ENCODE results near the gene HMGN1.

Gene HMGN1

GRCh38 chr21:39359382-39359781 is 10.5 kb upstream of the HMGN1 start:
- ATAC-seq (replicated peaks) (no peak), DNase-seq (no peak)
- H3K36me3 Mint-ChIP-seq (ENCODE audit: insufficient read depth) = no peaks in the 10 kb centered on the region
- H3K27ac Mint-ChIP-seq = no peak overlapping the region
- H3K4me1 Mint-ChIP-seq (ENCODE audit: low read depth in 2 of 2) = no peaks in the 10 kb centered on the region
- H3K4me3 Mint-ChIP-seq = no peak overlapping the region
- H3K9me3 Mint-ChIP-seq = no peaks in the 10 kb centered on the region
- peaks cover 30 to 55% of the 10 kb centered on the region in 2 donors for H3K27me3 Mint-ChIP-seq

DNA sequence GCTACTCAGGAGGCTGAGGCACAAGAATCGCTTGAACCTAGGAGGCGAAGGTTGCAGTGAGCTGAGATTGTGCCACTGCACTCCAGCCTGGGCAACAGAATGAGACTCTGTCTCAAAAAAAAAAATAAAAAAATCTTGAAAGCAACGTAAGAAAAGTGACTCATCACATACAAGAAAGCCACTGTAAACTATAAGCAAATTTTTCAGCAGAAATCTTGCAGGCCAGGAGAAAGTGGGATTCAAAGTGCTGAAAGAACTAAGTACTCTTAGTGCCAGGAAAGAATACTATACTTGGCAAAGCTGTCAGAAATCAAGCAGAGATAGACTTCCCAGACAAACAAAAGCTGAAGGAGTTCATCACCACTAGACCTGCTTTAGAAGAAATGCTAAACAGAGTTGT is 4.4 kb upstream of the HMGN1 start:
- no peak for DNase-seq
- Mint-ChIP-seq H3K4me1 (ENCODE audit: low read depth in 2 of 2) (peaks cover 5 to 8% of the 10 kb centered on the region in 2 donors), H3K27me3 (peaks cover 22 to 24% of the 10 kb centered on the region in 2 donors), H3K36me3 (ENCODE audit: insufficient read depth) (peaks cover 14% of the 10 kb centered on the region), H3K27ac (no peak overlapping the region), H3K9me3 (no peaks in the 10 kb centered on the region), H3K4me3 (no peak overlapping the region)
- ATAC-seq (replicated peaks) = no peak

DNA sequence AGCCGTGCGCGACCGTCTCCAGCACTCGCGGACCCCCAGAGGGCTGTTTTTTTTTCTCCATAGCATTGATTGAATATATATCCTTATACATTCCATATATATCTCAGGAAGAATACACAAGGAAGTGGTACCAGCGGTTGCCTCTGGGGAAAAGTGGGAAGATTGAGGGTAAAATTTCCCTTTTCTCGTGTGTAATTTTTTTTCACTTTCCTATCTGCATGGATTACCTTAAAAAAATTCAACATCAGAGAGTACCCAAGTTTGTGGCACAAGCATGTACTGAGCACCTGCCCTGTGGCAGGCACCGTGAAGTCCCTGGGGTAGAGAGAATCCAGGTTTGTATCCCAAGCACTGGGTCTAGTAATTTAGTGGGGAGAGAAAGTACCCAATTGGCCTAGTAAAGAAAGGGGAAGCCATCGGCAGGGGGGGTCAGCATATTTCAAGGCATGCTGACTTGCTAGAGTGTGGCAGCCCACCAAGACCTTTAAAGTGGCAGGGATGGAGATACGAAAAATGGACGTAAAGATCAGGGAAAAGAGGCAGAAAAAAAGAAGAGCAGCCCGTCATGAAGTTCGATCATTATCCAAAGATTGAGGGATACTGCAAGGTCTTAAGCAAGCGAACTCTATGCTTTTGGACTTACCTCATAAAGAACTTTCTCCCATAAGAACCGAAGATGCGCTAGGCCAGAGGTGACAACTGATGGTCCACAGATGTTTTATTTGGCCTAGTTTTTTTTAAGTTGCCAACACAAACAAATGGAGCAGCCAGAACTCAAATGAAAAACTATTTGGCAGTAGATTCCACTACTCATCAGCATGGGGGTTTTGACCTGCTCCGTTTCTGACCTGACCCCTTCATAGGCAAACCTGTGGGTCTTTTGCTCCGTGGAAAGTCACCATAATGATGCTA is 1.5 kb upstream of the HMGN1 start:
- peaks cover 24 to 25% of the 10 kb centered on the region in 2 donors for H3K4me1 Mint-ChIP-seq (ENCODE audit: low read depth in 2 of 2)
- peak overlapping the region; percentile 89 to 91 for H3K4me3 Mint-ChIP-seq
- H3K9me3 Mint-ChIP-seq = no peaks in the 10 kb centered on the region
- H3K36me3 Mint-ChIP-seq (ENCODE audit: insufficient read depth) = peaks cover 39% of the 10 kb centered on the region
- peak overlapping the region; percentile 93 to 97 for H3K27ac Mint-ChIP-seq
- H3K27me3 Mint-ChIP-seq = peaks cover 10 to 13% of the 10 kb centered on the region in 2 donors
- DNase-seq (no peak), ATAC-seq (replicated peaks) (no peak)

DNA sequence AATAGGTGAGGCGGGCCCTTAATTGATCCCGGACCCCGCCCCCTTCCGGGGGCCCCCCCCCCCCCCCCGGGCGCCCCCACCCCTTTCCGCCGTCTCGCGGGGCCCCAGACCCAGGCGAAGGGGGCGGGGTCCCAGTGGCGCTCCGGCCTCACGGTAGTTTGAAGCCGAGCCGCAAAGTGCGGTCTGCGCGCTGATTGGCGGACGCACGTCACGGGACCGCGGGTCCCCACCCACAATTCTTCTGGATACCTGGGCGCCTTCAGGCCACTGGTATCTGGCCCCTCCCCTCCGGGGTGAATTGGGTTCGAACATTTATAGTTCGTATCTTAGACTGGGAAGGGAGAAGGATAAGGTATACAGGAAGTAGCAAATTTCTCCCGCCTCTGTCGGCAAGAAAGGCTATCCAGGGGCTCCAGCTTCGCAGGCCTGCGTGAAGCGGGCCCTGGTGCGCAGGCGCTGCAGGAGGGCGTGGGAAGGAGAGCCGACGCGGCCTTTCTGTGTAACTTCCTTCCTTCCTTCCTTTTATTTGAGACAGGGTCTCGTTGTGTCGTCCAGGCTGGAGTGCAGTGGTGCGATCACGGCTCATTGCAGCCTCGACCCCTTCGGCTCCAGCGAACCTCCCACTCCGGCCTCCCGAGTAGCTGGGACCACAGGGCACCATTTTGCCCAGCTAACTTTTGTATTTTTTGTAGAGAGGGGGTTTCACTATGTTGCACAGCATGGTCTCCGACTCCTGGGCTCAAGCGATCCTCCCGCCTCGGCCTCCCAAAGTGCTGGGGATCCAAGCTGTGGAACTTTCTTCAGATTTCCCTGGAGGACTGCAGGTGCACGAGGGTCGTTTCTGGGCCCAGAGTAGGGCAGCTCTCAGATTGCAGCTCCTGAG is 564 bp upstream of the HMGN1 start:
- ATAC-seq (replicated peaks) = peak; percentile 81
- Mint-ChIP-seq H3K9me3 (no peaks in the 10 kb centered on the region), H3K4me3 (peak overlapping the region; percentile 89 to 91), H3K27ac (peak overlapping the region; percentile 93 to 97), H3K27me3 (peaks cover under 1 to 6% of the 10 kb centered on the region in 2 donors), H3K36me3 (ENCODE audit: insufficient read depth) (peaks cover 48% of the 10 kb centered on the region), H3K4me1 (ENCODE audit: low read depth in 2 of 2) (peaks cover 29% of the 10 kb centered on the region in 2 donors)
- DNase-seq = peak; percentile 95 to 96 (median 95)

GRCh38 chr21:39348040-39348354 is 891 bp downstream of the HMGN1 start:
- H3K36me3 Mint-ChIP-seq (ENCODE audit: insufficient read depth) = peaks cover 61% of the 10 kb centered on the region
- peaks cover 29% of the 10 kb centered on the region in 2 donors for H3K4me1 Mint-ChIP-seq (ENCODE audit: low read depth in 2 of 2)
- H3K27me3 Mint-ChIP-seq = peaks cover 0 to 6% of the 10 kb centered on the region in 2 donors
- no peaks in the 10 kb centered on the region for H3K9me3 Mint-ChIP-seq
- peak overlapping the region; percentile 87 to 93 for H3K27ac Mint-ChIP-seq
- H3K4me3 Mint-ChIP-seq = peak overlapping the region; percentile 89 to 91
- DNase-seq (no peak), ATAC-seq (replicated peaks) (peak; percentile 0)

DNA sequence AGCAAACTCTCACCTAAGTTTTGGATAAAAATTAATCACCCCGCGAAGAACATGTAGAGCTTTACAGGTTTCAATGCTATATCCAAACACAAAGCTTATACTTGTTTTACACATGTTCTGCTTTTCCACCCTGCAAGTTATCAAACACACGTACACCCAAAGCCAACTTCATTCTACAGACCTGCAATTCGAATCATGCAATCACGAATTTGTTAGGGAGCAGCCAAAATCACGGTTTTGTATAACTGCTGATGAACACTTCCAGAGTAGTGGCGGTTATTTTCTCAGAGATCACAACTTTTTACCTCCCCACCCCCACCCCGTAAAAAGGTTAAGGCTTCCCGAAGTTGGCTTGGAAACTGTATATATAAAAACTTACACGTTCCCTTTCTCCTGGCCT is 1.4 kb downstream of the HMGN1 start:
- Mint-ChIP-seq H3K4me1 (ENCODE audit: low read depth in 2 of 2) (peaks cover 29% of the 10 kb centered on the region in 2 donors), H3K36me3 (ENCODE audit: insufficient read depth) (peaks cover 65% of the 10 kb centered on the region), H3K27ac (peak overlapping the region; percentile 87 to 93), H3K9me3 (no peaks in the 10 kb centered on the region), H3K4me3 (peak overlapping the region; percentile 89 to 91), H3K27me3 (peaks cover 0 to under 1% of the 10 kb centered on the region in 2 donors)
- DNase-seq = no peak
- no peak for ATAC-seq (replicated peaks)

GRCh38 chr21:39346671-39347331 is 2.1 kb downstream of the HMGN1 start:
- Mint-ChIP-seq H3K36me3 (ENCODE audit: insufficient read depth) (peaks cover 73% of the 10 kb centered on the region), H3K27me3 (no peaks in the 10 kb centered on the region)

GRCh38 chr21:39346206-39346605 is 2.7 kb downstream of the HMGN1 start:
- DNase-seq = no peak
- H3K27me3 Mint-ChIP-seq = no peaks in the 10 kb centered on the region
- peaks cover 29% of the 10 kb centered on the region in 2 donors for H3K4me1 Mint-ChIP-seq (ENCODE audit: low read depth in 2 of 2)
- no peak for ATAC-seq (replicated peaks)
- peak overlapping the region; percentile 71 to 89 for H3K4me3 Mint-ChIP-seq
- peaks cover 78% of the 10 kb centered on the region for H3K36me3 Mint-ChIP-seq (ENCODE audit: insufficient read depth)
- H3K27ac Mint-ChIP-seq = peak overlapping the region in 1 of 2 donors; percentile 93
- no peaks in the 10 kb centered on the region for H3K9me3 Mint-ChIP-seq

More at GRCh38 chr21:39346671-39347331, 2.1 kb downstream of the HMGN1 start:
- H3K9me3 Mint-ChIP-seq = no peaks in the 10 kb centered on the region
- peak overlapping the region; percentile 71 to 89 for H3K4me3 Mint-ChIP-seq
- no peak for ATAC-seq (replicated peaks)
- no peak for DNase-seq
- H3K4me1 Mint-ChIP-seq (ENCODE audit: low read depth in 2 of 2) = peaks cover 29% of the 10 kb centered on the region in 2 donors
- H3K27ac Mint-ChIP-seq = peak overlapping the region in 1 of 2 donors; percentile 93

DNA sequence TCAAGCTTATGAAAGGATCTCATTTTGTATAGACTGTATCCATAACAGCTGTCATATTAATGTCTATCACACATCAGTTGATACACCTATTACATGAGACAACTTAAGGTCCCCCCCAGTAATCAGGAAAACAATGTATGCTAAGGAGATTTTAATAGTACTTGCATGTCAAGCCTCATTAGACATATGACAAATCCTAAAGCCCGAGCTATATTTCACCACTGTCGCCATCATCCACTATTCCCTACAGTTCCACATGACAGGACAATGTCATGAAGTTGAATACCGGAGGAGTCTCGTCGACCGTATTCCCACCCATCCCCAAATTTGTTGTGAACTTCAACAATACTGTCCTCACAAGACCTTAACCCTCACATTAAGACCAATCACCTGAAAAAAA is 3.4 kb downstream of the HMGN1 start:
- H3K27ac Mint-ChIP-seq = peak overlapping the region in 1 of 2 donors; percentile 93
- peaks cover 29% of the 10 kb centered on the region in 2 donors for H3K4me1 Mint-ChIP-seq (ENCODE audit: low read depth in 2 of 2)
- no peak for ATAC-seq (replicated peaks)
- DNase-seq = no peak
- no peaks in the 10 kb centered on the region for H3K9me3 Mint-ChIP-seq
- H3K4me3 Mint-ChIP-seq = peak overlapping the region in 1 of 2 donors; percentile 4
- no peaks in the 10 kb centered on the region for H3K27me3 Mint-ChIP-seq
- H3K36me3 Mint-ChIP-seq (ENCODE audit: insufficient read depth) = peaks cover 76% of the 10 kb centered on the region

- Mint-ChIP-seq H3K27me3 (no peaks in the 10 kb centered on the region), H3K4me1 (ENCODE audit: low read depth in 2 of 2) (peaks cover 25 to 28% of the 10 kb centered on the region in 2 donors), H3K9me3 (no peaks in the 10 kb centered on the region), H3K36me3 (ENCODE audit: insufficient read depth) (peaks cover 72% of the 10 kb centered on the region), H3K27ac (no peak overlapping the region), H3K4me3 (peak overlapping the region in 1 of 2 donors; percentile 4)
- no peak for ATAC-seq (replicated peaks)
- no peak for DNase-seq
Measured at GRCh38 chr21:39344848-39345247, 4.0 kb downstream of the HMGN1 start.

GRCh38 chr21:39341249-39341923 is 7.5 kb downstream of the HMGN1 start:
- H3K9me3 Mint-ChIP-seq = no peaks in the 10 kb centered on the region
- H3K27me3 Mint-ChIP-seq = no peaks in the 10 kb centered on the region
- no peak for DNase-seq
- no peak for ATAC-seq (replicated peaks)
- H3K36me3 Mint-ChIP-seq (ENCODE audit: insufficient read depth) = peaks cover 47% of the 10 kb centered on the region
- H3K4me1 Mint-ChIP-seq (ENCODE audit: low read depth in 2 of 2) = peaks cover 11 to 13% of the 10 kb centered on the region in 2 donors
- H3K27ac Mint-ChIP-seq = no peak overlapping the region
- no peak overlapping the region for H3K4me3 Mint-ChIP-seq

DNA sequence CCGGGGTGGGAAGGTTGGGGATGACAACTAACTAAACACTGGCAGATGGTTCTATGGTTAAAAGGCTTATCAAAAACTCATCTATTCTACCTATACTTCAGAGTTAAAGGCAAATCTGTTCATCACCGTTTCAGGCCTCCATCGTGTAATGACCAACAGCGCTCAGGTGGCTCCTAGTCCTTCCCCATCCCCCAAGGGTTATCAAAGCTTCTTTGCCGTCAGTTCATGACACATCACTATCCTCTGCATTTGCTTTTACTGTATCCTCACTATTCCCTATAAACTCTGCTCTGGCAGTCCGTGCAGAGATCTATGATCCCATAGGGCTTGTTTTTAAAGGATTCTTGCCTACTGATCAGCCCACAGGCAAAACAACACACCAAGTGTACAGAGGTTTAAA is 8.2 kb downstream of the HMGN1 start:
- Mint-ChIP-seq H3K4me1 (ENCODE audit: low read depth in 2 of 2) (peaks cover 8 to 9% of the 10 kb centered on the region in 2 donors), H3K36me3 (ENCODE audit: insufficient read depth) (peaks cover 42% of the 10 kb centered on the region), H3K27me3 (no peaks in the 10 kb centered on the region), H3K4me3 (no peak overlapping the region), H3K27ac (no peak overlapping the region), H3K9me3 (no peaks in the 10 kb centered on the region)
- no peak for ATAC-seq (replicated peaks)
- no peak for DNase-seq

All from effector memory CD8-positive, alpha-beta T cell (primary cell).